Measurements from ENCODE around the gene SLC22A13. TPM values are rescaled to one million over a fixed set of nuclear protein-coding genes. Genes with fewer than 3 reads are reported as not detected.
"Not testable (repeated sequence)": the region's sequence is repeated elsewhere in the genome, so short reads cannot be mapped to it uniquely, and the experiment has no call there.

Gene SLC22A13
- total and polyA plus RNA-seq, 4 donors, result 0.08 to 0.64 (median 0.20) TPM; not detected in 1

GRCh38 chr3:38283810-38284755 is 18.5 kb downstream of the SLC22A13 start:
- no peaks in the 10 kb centered on the region for H3K4me1 ChIP-seq (ENCODE audit: control insufficient read depth in 5 of 5, insufficient read depth in 5 of 5, low read length in 5 of 5)
- no peak overlapping the region for H3K4me3 ChIP-seq
- H3K9me3 ChIP-seq (ENCODE audit: control insufficient read depth in 4 of 4, insufficient read depth in 3 of 4, low read length in 3 of 4), result peaks cover 0 to 2% (median 0%) of the 10 kb centered on the region in 4 donors
- no peaks in the 10 kb centered on the region for H3K27me3 ChIP-seq (ENCODE audit: control insufficient read depth in 3 of 3, insufficient read depth in 3 of 3, low read length in 2 of 3)
- ATAC-seq (ENCODE audit: insufficient read depth, low FRiP score) (no peak), DNase-seq (peak; percentile 24 to 71 (median 61))
- TF ChIP-seq CTCF (IDR thresholded peaks at IDR 0.05; ENCODE audit: control extremely low read depth, extremely low read depth), result no peak
- H3K36me3 ChIP-seq (ENCODE audit: control insufficient read depth in 4 of 4, insufficient read depth in 4 of 4, low read length in 4 of 4), result no peaks in the 10 kb centered on the region
- 88 to 94% methylated on average over 16 of the region's 16 CpGs for WGBS, 2 donors
- no peak overlapping the region for H3K27ac ChIP-seq (ENCODE audit: low read depth in 1 of 2, low read length in 1 of 2)
- H3K9ac ChIP-seq (ENCODE audit: insufficient read depth in 1 of 2, low read length in 2 of 2), result no peak overlapping the region

- WGBS, 2 donors, result 81% methylated on average over 6 of the region's 6 CpGs
Measured at GRCh38 chr3:38284756-38285150, 19.1 kb downstream of the SLC22A13 start.

GRCh38 chr3:38289286-38290217 is 23.9 kb downstream of the SLC22A13 start:
- H3K36me3 ChIP-seq (ENCODE audit: control insufficient read depth in 4 of 4, insufficient read depth in 4 of 4, low read length in 4 of 4); H3K27me3 ChIP-seq (ENCODE audit: control insufficient read depth in 3 of 3, insufficient read depth in 3 of 3, low read length in 2 of 3); ATAC-seq (ENCODE audit: insufficient read depth, low FRiP score); H3K9ac ChIP-seq (ENCODE audit: insufficient read depth in 1 of 2, low read length in 2 of 2); DNase-seq; H3K4me1 ChIP-seq (ENCODE audit: control insufficient read depth in 5 of 5, insufficient read depth in 5 of 5, low read length in 5 of 5); H3K4me3 ChIP-seq; H3K9me3 ChIP-seq (ENCODE audit: control insufficient read depth in 4 of 4, insufficient read depth in 3 of 4, low read length in 3 of 4); H3K27ac ChIP-seq (ENCODE audit: low read depth in 1 of 2, low read length in 1 of 2): not testable (repeated sequence)
- 93 to 98% methylated on average over 16 of the region's 16 CpGs for WGBS, 2 donors

More at GRCh38 chr3:38284756-38285150, 19.1 kb downstream of the SLC22A13 start:
- Histone ChIP-seq H3K27ac (ENCODE audit: low read depth in 1 of 2, low read length in 1 of 2) (no peak overlapping the region), H3K36me3 (ENCODE audit: control insufficient read depth in 4 of 4, insufficient read depth in 4 of 4, low read length in 4 of 4) (no peaks in the 10 kb centered on the region), H3K9me3 (ENCODE audit: control insufficient read depth in 4 of 4, insufficient read depth in 3 of 4, low read length in 3 of 4) (peaks cover 0 to 2% (median 0%) of the 10 kb centered on the region in 4 donors), H3K4me1 (ENCODE audit: control insufficient read depth in 5 of 5, insufficient read depth in 5 of 5, low read length in 5 of 5) (no peaks in the 10 kb centered on the region), H3K9ac (ENCODE audit: insufficient read depth in 1 of 2, low read length in 2 of 2) (no peak overlapping the region), H3K4me3 (no peak overlapping the region), H3K27me3 (ENCODE audit: control insufficient read depth in 3 of 3, insufficient read depth in 3 of 3, low read length in 2 of 3) (no peaks in the 10 kb centered on the region)
- TF ChIP-seq CTCF (IDR thresholded peaks at IDR 0.05; ENCODE audit: control extremely low read depth, extremely low read depth), result no peak
- DNase-seq, result peak in 2 of 3 donors; percentile 57 to 67
- ATAC-seq (ENCODE audit: insufficient read depth, low FRiP score), result no peak

GRCh38 chr3:38297053-38297452 is 31.4 kb downstream of the SLC22A13 start:
- H3K4me3 ChIP-seq; H3K27ac ChIP-seq (ENCODE audit: low read depth in 1 of 2, low read length in 1 of 2); DNase-seq; H3K9me3 ChIP-seq (ENCODE audit: control insufficient read depth in 4 of 4, insufficient read depth in 3 of 4, low read length in 3 of 4); ATAC-seq (ENCODE audit: insufficient read depth, low FRiP score); H3K36me3 ChIP-seq (ENCODE audit: control insufficient read depth in 4 of 4, insufficient read depth in 4 of 4, low read length in 4 of 4); H3K27me3 ChIP-seq (ENCODE audit: control insufficient read depth in 3 of 3, insufficient read depth in 3 of 3, low read length in 2 of 3); H3K9ac ChIP-seq (ENCODE audit: insufficient read depth in 1 of 2, low read length in 2 of 2); H3K4me1 ChIP-seq (ENCODE audit: control insufficient read depth in 5 of 5, insufficient read depth in 5 of 5, low read length in 5 of 5): not testable (repeated sequence)
- WGBS, 2 donors, result 87 to 91% methylated on average over 4 of the region's 4 CpGs
